Astrocyte of the hippocampus (primary cell): Measurements from ENCODE around the gene SCAMP3.

ENCODE experiments used
- DNase-seq: peaks from one replicate; pipeline ENCODE4 v3.0.0; 2011; ENCODE audit warnings: low read depth, low spot score

SCAMP3 gene

GRCh38 chr1:155285631-155286044 lies 23.5 kb upstream of the SCAMP3 start:
- DNase-seq: no peak

- no peak for DNase-seq
These were observed 22.9 kb upstream of the SCAMP3 start for GRCh38 chr1:155285063-155285462.

DNA sequence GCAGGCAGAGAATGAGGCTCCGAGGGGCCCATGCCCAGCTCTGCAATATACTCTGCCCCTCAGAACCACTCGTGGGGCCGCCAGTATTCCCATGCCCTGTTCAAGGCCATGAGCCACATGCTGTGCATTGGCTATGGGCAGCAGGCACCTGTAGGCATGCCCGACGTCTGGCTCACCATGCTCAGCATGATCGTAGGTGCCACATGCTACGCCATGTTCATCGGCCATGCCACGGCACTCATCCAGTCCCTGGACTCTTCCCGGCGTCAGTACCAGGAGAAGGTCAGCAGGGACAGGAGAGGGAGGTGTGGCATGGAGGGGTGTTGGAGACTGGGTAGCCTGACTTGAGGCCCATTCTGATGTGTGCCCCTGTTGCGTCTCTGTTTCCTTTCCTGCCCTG lies 22.3 kb upstream of the SCAMP3 start:
- no peak for DNase-seq

DNA sequence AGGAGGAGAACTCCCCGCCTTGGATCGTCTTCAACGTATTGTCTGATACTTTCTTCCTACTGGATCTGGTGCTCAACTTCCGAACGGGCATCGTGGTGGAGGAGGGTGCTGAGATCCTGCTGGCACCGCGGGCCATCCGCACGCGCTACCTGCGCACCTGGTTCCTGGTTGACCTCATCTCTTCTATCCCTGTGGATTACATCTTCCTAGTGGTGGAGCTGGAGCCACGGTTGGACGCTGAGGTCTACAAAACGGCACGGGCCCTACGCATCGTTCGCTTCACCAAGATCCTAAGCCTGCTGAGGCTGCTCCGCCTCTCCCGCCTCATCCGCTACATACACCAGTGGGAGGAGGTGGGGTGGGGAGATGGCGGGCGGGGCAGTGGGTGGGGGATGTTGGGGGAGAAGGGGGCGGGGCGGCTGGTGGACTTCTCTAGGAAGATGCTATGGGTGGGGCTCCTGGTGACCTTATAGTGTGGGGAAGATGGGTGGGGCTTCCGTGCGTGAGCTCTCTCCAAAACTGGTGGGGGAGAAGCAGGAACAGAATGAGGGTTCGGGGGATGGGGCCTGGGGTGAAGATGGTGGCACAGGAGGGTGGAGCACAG lies 20.4 kb upstream of the SCAMP3 start:
- no peak for DNase-seq

DNA sequence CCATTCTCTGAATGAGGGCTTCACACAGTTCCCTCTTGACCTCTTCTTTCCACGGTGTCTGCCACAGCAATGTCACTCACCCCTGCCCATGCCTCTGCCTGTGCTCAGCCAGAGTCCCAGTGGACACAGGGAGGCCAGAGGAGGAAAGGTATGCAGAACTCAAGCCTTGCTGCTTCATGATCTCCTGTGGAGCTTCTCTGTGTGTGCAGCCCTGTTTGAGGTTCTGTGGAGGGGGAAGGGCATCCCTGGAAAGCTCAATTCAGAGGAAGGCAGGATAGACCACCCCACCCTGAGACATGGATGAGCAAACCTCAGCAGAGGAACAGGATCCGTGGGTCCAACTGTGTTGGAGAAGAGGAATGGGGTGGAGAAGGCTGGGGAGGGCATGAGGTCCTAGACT lies 17.1 kb upstream of the SCAMP3 start:
- no peak for DNase-seq

DNA sequence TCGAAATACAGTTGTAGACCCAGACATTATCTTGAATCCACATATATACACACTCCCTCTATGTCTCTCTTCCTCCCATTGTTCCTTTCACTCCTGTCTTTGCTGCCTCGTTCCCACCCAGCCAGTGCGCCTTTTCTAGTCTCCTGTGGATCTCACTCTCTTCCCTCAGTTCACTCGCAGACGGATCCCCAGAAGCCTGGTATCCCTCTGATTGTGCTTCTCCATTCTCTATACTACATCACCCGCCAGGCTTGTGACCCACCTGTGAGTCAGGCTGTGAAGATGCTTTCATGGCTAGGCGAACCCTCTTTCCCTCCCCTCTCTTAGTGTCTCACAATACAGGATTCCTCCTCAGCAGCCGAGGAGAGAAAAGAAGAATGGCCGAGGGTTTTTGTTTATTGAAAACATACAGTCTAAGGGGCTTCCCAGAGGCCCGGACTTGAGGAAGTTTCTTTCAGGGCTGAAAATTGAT lies 16.6 kb upstream of the SCAMP3 start:
- no peak for DNase-seq

- DNase-seq: peak; percentile 71
These were observed 15.9 kb upstream of the SCAMP3 start for GRCh38 chr1:155277902-155278688.

- DNase-seq: peak; percentile 99
These were observed 15.1 kb upstream of the SCAMP3 start, which contains the start of gene HCN3 for GRCh38 chr1:155277070-155277901. Gene HCN3 (plus strand): TSS chr1:155277463. CDS start chr1:155277591, 128 bp downstream.

GRCh38 chr1:155273343-155274245 lies 11.4 kb upstream of the SCAMP3 start, which contains the start of gene CLK2:
Gene CLK2 (minus strand): TSS chr1:155273504. CDS start chr1:155270977, 2,527 bp downstream.
- peak; percentile 98 for DNase-seq

GRCh38 chr1:155272466-155273342 lies 10.5 kb upstream of the SCAMP3 start:
- peak; percentile 77 for DNase-seq

DNA sequence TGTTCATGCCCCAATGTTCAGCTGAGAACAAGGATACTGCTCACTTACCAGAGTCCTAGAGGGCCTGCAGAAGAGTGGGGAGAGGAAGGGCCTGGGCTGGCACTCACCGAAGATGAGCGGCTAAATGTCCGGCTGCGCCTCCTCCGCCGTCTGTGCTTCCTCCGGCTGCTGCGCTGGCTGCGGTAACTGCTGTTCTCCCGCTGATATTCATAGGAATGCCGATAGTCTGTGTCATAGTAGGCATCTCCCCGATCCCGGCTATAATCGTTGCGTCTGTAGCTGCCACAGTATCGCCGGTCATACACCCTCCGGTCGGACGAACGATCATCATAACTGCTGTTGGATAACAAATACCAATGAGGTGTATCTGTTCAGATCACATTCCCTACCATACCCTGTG lies 7.2 kb upstream of the SCAMP3 start:
- no peak for DNase-seq

DNA sequence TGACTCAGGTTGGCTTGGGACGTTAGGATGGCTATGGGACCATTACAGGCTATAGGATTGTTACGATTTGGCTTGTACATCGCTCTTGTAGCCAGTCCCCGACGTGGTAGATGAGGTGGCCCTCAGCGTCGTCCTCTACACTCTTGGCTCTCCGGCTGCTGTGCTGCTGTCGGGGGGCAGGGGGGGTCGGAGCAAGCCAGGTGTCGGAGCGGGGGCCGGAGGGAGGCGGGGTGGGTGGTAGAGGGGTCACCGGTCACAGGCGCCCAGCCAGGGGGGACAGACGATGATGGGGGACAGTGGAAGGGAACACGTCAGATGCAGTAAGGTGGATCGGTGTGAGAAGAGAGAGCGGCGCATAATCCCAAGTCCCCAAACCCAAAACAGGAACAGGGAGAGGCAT lies 6.5 kb upstream of the SCAMP3 start:
- no peak for DNase-seq

DNA sequence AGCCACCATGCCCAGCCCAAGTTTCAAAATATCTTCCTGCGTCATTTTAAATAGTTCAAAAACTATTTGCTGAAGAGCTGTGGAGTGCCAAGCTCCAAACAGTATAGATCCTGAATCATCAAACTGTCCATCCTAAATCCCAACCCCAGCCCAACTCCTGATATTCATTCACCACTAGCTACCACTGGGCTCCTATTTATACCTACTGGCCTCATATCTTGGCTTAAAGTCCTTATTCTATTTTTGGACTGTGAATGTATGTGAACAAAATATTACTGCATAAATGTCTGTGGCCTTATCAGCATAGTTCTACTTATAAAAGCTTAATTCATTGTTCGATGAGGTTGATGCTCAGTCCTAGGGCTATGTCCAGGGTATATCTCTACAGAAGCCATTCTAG lies 5.2 kb upstream of the SCAMP3 start:
- no peak for DNase-seq

DNA sequence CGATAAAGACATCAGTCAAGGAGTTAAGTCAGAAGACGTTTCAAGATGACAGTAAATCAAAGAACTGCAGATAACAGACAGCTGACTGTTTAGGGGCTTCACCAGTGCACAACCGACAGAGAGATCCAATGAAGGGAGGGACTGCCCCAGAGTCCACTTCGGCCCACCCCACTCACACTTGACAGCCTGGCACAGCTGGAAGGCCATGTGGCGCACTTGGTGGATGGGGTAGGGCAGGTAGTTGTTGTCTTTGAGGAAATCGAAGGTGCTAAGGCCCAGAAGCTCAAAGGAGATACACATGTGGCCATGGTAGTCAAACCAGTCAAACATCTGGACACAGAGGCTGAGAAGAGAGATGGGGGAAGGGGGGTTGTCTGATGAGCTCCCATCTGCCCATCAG lies 4.4 kb upstream of the SCAMP3 start:
- DNase-seq: no peak

GRCh38 chr1:155263067-155263466 lies 907 bp upstream of the SCAMP3 start:
- no peak for DNase-seq

DNA sequence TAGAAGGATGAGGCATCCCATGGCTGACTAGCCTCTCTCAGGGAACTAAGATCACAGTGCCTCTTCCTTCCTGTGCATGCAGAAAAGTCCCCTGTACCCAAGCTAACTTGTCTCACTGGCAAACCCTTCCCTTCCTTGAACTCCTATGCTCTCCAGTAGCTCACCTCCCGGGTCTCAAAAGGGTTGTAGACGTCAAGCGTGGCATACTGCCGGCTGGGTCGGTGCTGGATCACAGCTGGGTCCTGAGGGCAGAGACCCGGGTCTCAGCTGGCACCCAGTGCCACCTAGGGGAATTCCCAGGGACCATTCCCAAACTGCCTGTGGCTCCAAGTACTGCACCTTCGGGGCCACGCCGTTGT lies 688 bp downstream of the SCAMP3 start:
- no peak for DNase-seq

GRCh38 chr1:155260276-155260675 lies 1.9 kb downstream of the SCAMP3 start:
- no peak for DNase-seq

DNA sequence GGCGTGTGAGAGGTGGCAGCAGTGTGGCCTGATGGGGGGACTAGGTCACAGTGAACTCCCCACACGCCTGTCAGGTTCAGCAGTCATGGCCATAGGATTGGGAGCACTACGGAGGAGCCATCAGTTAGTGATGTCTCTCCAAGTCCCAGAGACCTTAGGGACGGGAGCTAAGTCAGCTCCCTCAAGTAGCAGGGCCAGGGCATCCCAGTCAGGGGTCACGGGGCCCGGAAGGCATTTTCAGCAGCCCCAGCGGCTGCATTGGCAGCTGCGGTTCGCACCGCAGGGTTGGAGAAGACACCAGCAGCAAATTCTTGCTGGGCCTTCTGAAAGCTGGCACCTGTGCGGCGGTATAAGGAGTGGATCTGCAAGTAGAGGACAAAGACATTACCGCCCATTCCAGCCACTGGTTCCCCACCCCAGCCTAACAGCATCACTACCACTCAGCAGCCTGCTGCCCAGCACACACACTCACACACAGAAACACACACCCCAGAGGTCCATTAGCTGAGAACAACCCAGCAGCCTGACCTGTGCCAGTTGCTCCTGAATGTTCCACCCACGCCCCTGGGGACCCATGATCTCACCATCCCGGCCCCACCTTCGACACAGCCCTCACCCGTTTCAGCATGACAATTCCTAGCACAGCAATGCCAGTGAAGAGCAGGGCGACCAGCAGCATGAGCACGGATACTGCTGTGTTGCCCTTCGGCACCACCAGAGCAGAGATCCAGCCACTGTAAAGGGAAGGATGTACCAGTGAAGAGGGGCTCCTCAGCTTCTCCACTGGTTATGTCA lies 5.9 kb downstream of the SCAMP3 start:
- DNase-seq: no peak

GRCh38 chr1:155255243-155256007 lies 6.7 kb downstream of the SCAMP3 start, which contains the start of gene ENTREP3:
Gene ENTREP3 (minus strand): TSS chr1:155255483. CDS start chr1:155254877, 606 bp downstream.
- DNase-seq: peak; percentile 95
